Upper lobe of left lung (tissue), 6 donors: Measurements from ENCODE around the gene KASH5. TPM values are rescaled to one million over a fixed set of nuclear protein-coding genes. Genes with fewer than 3 reads are reported as not detected.

Experiments used
- ATAC-seq, 2 donors: fragments of 200-7000 bp; cut with Tn5 transposase; one replicate each; pipeline ENCODE4 v1.9.1; 2022; ENCODE audit warnings: mild to moderate bottlenecking in 2 of 2, moderate library complexity in 2 of 2; ENCODE audit not compliant: low FRiP score in 2 of 2
- DNase-seq, 2 donors: peaks; one replicate each; pipeline ENCODE4 v3.0.0-alpha.2; 2019 to 2020
- H3K27ac ChIP-seq, 4 donors: fragments of 200-600 bp; sonication (generic); one replicate each; pipeline ENCODE4 v1.5.1; 2016 to 2019
- H3K27me3 ChIP-seq, 4 donors: fragments of 200-600 bp; sonication (generic); one replicate each; pipeline ENCODE4 v1.5.1; 2017 to 2019
- H3K36me3 ChIP-seq, 4 donors: fragments of 200-600 bp; sonication (generic); one replicate each; pipeline ENCODE4 v1.5.1; 2016 to 2019
- H3K4me1 ChIP-seq, 4 donors: fragments of 200-600 bp; sonication (generic); one replicate each; pipeline ENCODE4 v1.5.1; 2018 to 2019
- H3K4me3 ChIP-seq, 4 donors: fragments of 200-600 bp; sonication (generic); one replicate each; pipeline ENCODE4 v1.5.1; 2017 to 2019; ENCODE audit warnings: mild to moderate bottlenecking in 2 of 4, moderate library complexity in 1 of 4
- H3K9me3 ChIP-seq, 4 donors: fragments of 200-600 bp; sonication (generic); one replicate each; pipeline ENCODE4 v1.5.1; 2018 to 2019
- EP300 ChIP-seq, 4 donors: sonication (generic); formaldehyde crosslinking; IDR thresholded peaks; one replicate each; pipeline ENCODE4 v1.5.1; 2017; ENCODE audit warnings: antibody characterized with exemption in 4 of 4, control low read depth in 2 of 4
- POLR2A ChIP-seq, 4 donors: fragments of 450-650 bp; IDR thresholded peaks; one replicate each; pipeline ENCODE4 v1.5.1; 2016 to 2017; ENCODE audit warnings: antibody characterized with exemption in 4 of 4, mild to moderate bottlenecking in 2 of 4
- POLR2AphosphoS5 ChIP-seq, 2 donors: sonication (generic); formaldehyde crosslinking; IDR thresholded peaks; one replicate each; pipeline ENCODE4 v1.5.1; 2017; ENCODE audit warnings: antibody characterized with exemption in 2 of 2
- WGBS, 2 donors: methylation state at CpG; one replicate each; pipeline ENCODE4 v1.1.5; 2017 to 2018; 5-methylcytosine and 5-hydroxymethylcytosine counted together
- total RNA-seq, 6 donors: library from RNA; depleted of rRNA in 4 of 6; stranded (reverse); fragments of >200 nt in 4 of 6; gene quantifications; one replicate each; pipeline versions ENCODE4 v1.1.0 to v1.2.1, GENCODE V29; 2016 to 2021
- TF ChIP-seq, protein P1 (sequence below), 6 experiments: fragments of 450-650 bp in 4 of 6; fragments of 200-600 bp in 2 of 6; sonication (generic) in 2 of 6; IDR thresholded peaks; one replicate each; pipeline ENCODE4 v1.5.1; 2016 to 2019; ENCODE audit warnings: antibody characterized with exemption in 6 of 6
- donor health status: DM: no; HTN: no; CAD: no; lungs with moderate emphysema.
- donor health status: DM: no; HTN: yes; CAD: no; lungs with severe emphysema.

Gene KASH5
- total RNA-seq, 6 donors from 2014 or later = 0.61 to 6.9 (median 1.6) TPM; not detected in 2

DNA sequence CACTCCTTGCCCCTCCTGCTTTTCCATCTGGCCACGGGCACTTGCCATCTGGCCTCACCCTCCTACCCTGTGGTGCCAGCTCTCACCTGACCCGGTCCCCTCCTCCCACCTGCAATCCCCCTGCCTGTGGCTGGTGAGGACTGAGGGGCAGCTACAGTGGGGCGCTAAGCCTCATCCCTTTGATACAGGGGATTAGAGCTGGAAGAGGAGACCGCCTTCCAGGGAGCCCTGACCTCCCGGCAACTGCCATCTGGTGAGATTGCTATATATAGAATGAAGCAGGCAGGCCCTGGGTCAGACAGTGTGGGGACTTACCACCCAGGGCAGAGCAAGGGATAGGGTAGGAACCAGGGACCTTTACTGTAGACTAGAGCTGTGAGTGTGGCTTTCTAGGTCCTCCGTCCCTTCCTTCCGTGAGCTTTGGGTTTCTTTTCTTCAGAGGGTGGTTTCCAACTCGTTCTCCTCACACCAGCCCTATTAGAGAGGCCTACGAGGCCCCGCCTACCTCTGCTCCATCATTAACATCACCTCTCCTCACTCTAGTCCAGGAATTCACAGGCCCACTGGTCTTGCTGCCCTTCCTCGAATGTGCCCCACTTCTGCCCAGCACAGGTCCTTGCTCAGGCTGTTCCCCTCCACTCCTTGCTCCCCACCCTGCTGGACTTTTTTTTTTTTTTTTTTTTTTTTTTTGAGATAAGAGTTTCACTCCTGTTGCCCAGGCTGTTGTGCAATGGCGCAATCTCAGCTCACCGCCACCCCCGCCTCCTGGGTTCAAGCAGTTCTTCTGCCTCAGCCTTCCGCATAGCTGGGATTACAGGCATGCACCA is 7.7 kb downstream of the KASH5 start:
- DNase-seq = peak in 1 of 2 donors; percentile 86
- H3K27ac ChIP-seq = peak overlapping the region in 3 of 4 donors; percentile 48 to 89 (median 83)
- no peaks in the 10 kb centered on the region for H3K9me3 ChIP-seq
- WGBS, 2 donors = 66% methylated on average over 14 to 15 of the region's 15 CpGs
- H3K36me3 ChIP-seq = no peaks in the 10 kb centered on the region
- TF ChIP-seq EP300 (IDR thresholded peaks at IDR 0.05) (peak in 1 of 4 donors; percentile 38), POLR2AphosphoS5 (IDR thresholded peaks at IDR 0.05) (no peak), POLR2A (IDR thresholded peaks at IDR 0.05) (peak in 1 of 4 donors; percentile 37)
- TF ChIP-seq, protein P1, sequence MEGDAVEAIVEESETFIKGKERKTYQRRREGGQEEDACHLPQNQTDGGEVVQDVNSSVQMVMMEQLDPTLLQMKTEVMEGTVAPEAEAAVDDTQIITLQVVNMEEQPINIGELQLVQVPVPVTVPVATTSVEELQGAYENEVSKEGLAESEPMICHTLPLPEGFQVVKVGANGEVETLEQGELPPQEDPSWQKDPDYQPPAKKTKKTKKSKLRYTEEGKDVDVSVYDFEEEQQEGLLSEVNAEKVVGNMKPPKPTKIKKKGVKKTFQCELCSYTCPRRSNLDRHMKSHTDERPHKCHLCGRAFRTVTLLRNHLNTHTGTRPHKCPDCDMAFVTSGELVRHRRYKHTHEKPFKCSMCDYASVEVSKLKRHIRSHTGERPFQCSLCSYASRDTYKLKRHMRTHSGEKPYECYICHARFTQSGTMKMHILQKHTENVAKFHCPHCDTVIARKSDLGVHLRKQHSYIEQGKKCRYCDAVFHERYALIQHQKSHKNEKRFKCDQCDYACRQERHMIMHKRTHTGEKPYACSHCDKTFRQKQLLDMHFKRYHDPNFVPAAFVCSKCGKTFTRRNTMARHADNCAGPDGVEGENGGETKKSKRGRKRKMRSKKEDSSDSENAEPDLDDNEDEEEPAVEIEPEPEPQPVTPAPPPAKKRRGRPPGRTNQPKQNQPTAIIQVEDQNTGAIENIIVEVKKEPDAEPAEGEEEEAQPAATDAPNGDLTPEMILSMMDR (IDR thresholded peaks at IDR 0.05) = no peak
- H3K4me1 ChIP-seq = peaks cover 0 to 11% (median 0%) of the 10 kb centered on the region in 4 donors
- no peak for ATAC-seq
- H3K27me3 ChIP-seq = no peaks in the 10 kb centered on the region
- peak overlapping the region in 3 of 4 donors; percentile 10 to 31 (median 21) for H3K4me3 ChIP-seq

DNA sequence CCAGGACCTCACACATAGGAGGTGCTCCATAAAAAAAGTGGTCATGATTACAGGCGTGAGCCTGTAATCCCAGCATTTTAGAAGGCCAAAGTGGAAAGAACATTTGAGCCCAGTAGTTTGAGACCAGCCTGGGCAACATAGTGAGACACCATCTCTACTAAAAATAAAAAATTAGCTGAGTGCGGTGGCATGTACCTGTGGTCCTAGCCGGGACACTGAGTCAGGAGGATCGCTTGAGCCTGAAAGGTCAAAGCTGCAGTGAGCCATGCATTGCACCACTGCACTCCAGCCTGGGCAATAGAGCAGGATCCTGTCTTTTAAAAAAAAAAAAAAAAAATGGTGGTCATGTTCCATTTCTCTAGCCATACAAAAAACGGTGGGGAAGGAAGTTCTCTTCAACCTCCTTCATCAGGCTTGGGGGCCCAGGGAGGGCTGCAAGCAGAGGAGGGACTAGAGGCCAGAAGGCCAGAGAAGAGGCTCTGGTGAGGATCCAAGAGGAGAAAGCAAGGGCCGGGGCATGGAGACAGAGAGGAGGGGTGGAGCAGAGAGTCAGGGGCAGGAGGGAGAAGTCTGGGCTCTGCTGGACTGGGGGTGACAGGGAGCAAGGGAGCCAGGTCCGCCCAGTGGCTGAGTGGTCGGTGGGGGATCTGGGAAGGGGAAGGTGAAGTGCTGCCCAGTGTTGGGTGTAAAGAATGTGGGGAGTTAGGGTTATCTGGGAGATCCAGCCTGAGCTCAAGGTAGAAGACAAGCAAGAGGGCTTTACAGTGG is 8.9 kb downstream of the KASH5 start:
- 79 to 82% methylated on average over 7 to 8 of the region's 8 CpGs for WGBS, 2 donors
- Histone ChIP-seq H3K9me3 (no peaks in the 10 kb centered on the region), H3K4me1 (peaks cover 0 to 6% (median 0%) of the 10 kb centered on the region in 4 donors), H3K36me3 (no peaks in the 10 kb centered on the region), H3K27ac (no peak overlapping the region), H3K27me3 (no peaks in the 10 kb centered on the region), H3K4me3 (no peak overlapping the region)
- DNase-seq = no peak
- ATAC-seq = no peak
- TF ChIP-seq POLR2A (IDR thresholded peaks at IDR 0.05) (no peak), POLR2AphosphoS5 (IDR thresholded peaks at IDR 0.05) (no peak), EP300 (IDR thresholded peaks at IDR 0.05) (no peak)
- TF ChIP-seq, protein P1 (IDR thresholded peaks at IDR 0.05) = no peak

DNA sequence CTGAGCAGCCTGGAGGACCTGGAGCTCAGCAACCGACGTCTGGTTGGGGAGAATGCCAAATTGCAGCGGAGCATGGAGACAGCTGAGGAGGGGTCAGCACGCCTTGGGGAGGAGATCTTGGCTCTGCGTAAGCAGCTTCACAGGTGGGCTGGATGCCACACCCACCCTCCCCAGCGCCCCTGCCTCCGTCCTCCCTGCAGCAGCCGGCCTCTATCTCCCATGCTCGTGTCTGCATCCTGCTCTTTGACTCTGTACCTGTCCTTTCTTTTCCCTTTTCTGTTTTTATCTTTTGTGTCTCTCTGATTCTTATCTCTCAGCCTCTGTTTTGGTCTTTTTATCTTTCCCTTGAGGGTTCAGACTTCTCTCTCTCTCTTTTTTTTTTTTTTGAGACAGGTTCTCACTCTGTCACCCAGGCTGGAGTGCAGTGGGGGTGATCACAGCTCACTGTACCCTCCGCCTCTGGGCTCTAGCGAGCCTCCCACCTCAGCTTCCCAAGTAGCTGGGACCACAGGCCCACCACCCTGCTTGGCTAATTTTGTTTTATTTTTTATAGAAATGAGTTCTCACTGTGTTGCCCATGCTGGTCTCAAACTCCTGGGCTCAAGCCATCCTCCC is 10.1 kb downstream of the KASH5 start:
- ATAC-seq (no peak), DNase-seq (no peak)
- TF ChIP-seq POLR2A (IDR thresholded peaks at IDR 0.05) = no peak
- WGBS, 2 donors = 77% methylated on average over 9 to 11 of the region's 11 CpGs
- H3K4me1 ChIP-seq = peaks cover 0 to 4% (median 0%) of the 10 kb centered on the region in 4 donors
- no peaks in the 10 kb centered on the region for H3K36me3 ChIP-seq
- H3K27me3 ChIP-seq = no peaks in the 10 kb centered on the region
- H3K4me3 ChIP-seq = no peak overlapping the region
- H3K9me3 ChIP-seq = no peaks in the 10 kb centered on the region
- H3K27ac ChIP-seq = no peak overlapping the region

GRCh38 chr19:49398931-49399330 is 10.9 kb downstream of the KASH5 start:
- TF ChIP-seq POLR2AphosphoS5 (IDR thresholded peaks at IDR 0.05) = no peak
- no peak for TF ChIP-seq EP300 (IDR thresholded peaks at IDR 0.05)
- TF ChIP-seq, protein P1 (IDR thresholded peaks at IDR 0.05) = no peak
- TF ChIP-seq POLR2A (IDR thresholded peaks at IDR 0.05) = no peak
- ATAC-seq (no peak), DNase-seq (no peak)
- Histone ChIP-seq H3K4me3 (no peak overlapping the region), H3K27me3 (no peaks in the 10 kb centered on the region), H3K36me3 (no peaks in the 10 kb centered on the region), H3K27ac (no peak overlapping the region), H3K4me1 (peaks cover 0 to 4% (median 0%) of the 10 kb centered on the region in 4 donors), H3K9me3 (no peaks in the 10 kb centered on the region)
- 85% methylated on average over 6 of the region's 6 CpGs for WGBS, 2 donors

DNA sequence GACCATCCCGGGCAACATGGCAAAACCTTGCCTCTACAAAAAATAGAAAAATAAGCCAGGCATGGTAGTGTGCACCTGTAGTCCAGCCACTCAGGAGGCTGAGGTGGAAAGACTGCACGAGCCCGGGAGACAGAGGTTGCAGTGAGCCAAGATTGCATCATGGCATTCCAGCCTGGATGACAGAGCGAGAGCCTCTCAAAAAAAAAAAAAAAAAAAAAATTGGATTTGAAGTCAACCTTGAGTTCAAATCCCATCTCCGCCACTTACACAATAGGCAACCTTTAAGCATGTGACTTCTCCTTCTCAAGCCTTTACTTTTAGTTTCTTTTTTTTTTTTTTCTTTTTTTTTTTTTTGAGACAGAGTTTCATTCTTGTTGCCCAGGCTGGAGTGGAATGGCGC is 12.0 kb downstream of the KASH5 start:
- H3K4me3 ChIP-seq = no peak overlapping the region
- H3K27me3 ChIP-seq = no peaks in the 10 kb centered on the region
- no peak for ATAC-seq
- peaks cover 0 to 1% (median 0%) of the 10 kb centered on the region in 4 donors for H3K4me1 ChIP-seq
- TF ChIP-seq POLR2A (IDR thresholded peaks at IDR 0.05) = no peak
- H3K36me3 ChIP-seq = no peaks in the 10 kb centered on the region
- WGBS, 2 donors = 77 to 85% methylated on average over 6 of the region's 6 CpGs
- DNase-seq = peak in 1 of 2 donors; percentile 69
- H3K9me3 ChIP-seq = no peaks in the 10 kb centered on the region
- no peak overlapping the region for H3K27ac ChIP-seq
